AG04450 (cell line): ENCODE results near the gene AMIGO1. TPM values are rescaled to one million over a fixed set of nuclear protein-coding genes. Genes with fewer than 3 reads are reported as not detected.

Experiments
- CTCF ChIA-PET: fragments of 300-600, 350-600 bp; formaldehyde crosslinking; extraction: SDS; loops from one replicate; lab custom pipeline; 2022; ENCODE audit warnings: antibody characterized with exemption, inconsistent platforms; lab: Charles Lee
- POLR2A ChIA-PET: fragments of 350-600 bp; formaldehyde crosslinking; extraction: SDS; loops from one replicate; lab custom pipeline; 2021; ENCODE audit warnings: antibody characterized with exemption, inconsistent platforms; lab: Yijun Ruan, JAX
- DNase-seq: peaks from one replicate; pipeline ENCODE4 v3.0.0-alpha.2; 2011; ENCODE audit warnings: low read depth, low spot score
- H3K27ac ChIP-seq: one replicate; pipeline ENCODE4 v1.5.1; 2012; ENCODE audit warnings: low read depth, low read length, control low read depth
- H3K27me3 ChIP-seq: one replicate; pipeline ENCODE4 v1.6.0; 2012; ENCODE audit warnings: low read length; ENCODE audit not compliant: control insufficient read depth, insufficient read depth
- H3K4me3 ChIP-seq: 2 replicates; pipeline ENCODE4 v1.5.1; 2011; ENCODE audit warnings: mild to moderate bottlenecking, low read depth, low read length, control low read depth
- H3K9me3 ChIP-seq: 2 replicates; pipeline ENCODE4 v1.5.1; 2012; ENCODE audit warnings: low read length; ENCODE audit not compliant: control insufficient read depth, insufficient read depth
- polyA plus RNA-seq: library from polyadenylated mRNA; depleted of rRNA; stranded (reverse); fragments of >200 nt; gene quantifications from 2 replicates; pipeline ENCODE4 v1.2.3, GENCODE V29; 2011
- TF ChIP-seq, protein P1 (sequence below): IDR thresholded peaks from 2 replicates; pipeline ENCODE4 v1.5.1; 2011; ENCODE audit warnings: low read depth, low read length, control low read depth, inconsistent platforms

The AMIGO1 gene
- polyA plus RNA-seq, 1 experiment = 1.5 TPM

DNA sequence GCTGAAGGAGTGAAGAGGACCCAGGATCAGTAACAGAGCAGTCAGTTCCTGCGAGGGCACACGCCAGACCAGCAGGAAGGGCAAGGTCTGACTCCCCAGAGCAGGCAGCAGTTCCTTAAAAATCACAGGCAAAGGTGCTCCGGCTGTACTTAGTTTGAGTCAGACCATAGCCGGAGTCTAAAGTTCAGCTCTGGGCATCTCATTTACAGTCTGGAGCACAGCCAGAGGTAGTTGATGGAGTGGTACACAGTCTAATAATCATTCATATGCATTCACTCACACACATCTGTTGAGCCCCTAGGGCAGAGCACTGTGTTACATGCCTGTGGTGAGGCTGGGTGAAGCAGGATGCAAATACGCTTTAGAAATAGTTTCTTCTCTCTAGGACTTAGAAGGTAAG lies 7.3 kb upstream of the AMIGO1 start:
- ChIA-PET CTCF (interaction anchor here (1.0 to 37.0 kb wide), 5 partner anchors 17 to 123 kb away, joined by 3 to 1351 read pairs (median 9); partner anchors contain the start of genes CYB561D1 and GPR61), POLR2A (interaction anchor here (0.7 kb wide), 1 partner anchor 57 kb away, joined by 3 read pairs; no protein-coding TSS in a partner anchor)
- Histone ChIP-seq H3K9me3 (no peaks in the 10 kb centered on the region), H3K27me3 (peaks cover 19% of the 10 kb centered on the region), H3K27ac (no peak overlapping the region), H3K4me3 (no peak overlapping the region)
- TF ChIP-seq, protein P1, sequence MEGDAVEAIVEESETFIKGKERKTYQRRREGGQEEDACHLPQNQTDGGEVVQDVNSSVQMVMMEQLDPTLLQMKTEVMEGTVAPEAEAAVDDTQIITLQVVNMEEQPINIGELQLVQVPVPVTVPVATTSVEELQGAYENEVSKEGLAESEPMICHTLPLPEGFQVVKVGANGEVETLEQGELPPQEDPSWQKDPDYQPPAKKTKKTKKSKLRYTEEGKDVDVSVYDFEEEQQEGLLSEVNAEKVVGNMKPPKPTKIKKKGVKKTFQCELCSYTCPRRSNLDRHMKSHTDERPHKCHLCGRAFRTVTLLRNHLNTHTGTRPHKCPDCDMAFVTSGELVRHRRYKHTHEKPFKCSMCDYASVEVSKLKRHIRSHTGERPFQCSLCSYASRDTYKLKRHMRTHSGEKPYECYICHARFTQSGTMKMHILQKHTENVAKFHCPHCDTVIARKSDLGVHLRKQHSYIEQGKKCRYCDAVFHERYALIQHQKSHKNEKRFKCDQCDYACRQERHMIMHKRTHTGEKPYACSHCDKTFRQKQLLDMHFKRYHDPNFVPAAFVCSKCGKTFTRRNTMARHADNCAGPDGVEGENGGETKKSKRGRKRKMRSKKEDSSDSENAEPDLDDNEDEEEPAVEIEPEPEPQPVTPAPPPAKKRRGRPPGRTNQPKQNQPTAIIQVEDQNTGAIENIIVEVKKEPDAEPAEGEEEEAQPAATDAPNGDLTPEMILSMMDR = no peak
- no peak for DNase-seq

GRCh38 chr1:109514846-109515245 lies 5.3 kb upstream of the AMIGO1 start:
- H3K27me3 ChIP-seq = peaks cover 13% of the 10 kb centered on the region
- no peak for DNase-seq
- ChIA-PET CTCF (interaction anchor here (0.7 to 37.0 kb wide), 6 partner anchors 16 to 223 kb away, joined by 4 to 1351 read pairs (median 12); partner anchors contain the start of genes CYB561D1 and GPR61), POLR2A (no interaction called here)
- H3K27ac ChIP-seq = no peak overlapping the region
- TF ChIP-seq, protein P1 = no peak
- no peak overlapping the region for H3K4me3 ChIP-seq
- H3K9me3 ChIP-seq = no peaks in the 10 kb centered on the region

- Histone ChIP-seq H3K9me3 (no peaks in the 10 kb centered on the region; the same call in 1 of the 2 replicates), H3K27ac (no peak overlapping the region), H3K4me3 (no peak overlapping the region), H3K27me3 (peaks cover 13% of the 10 kb centered on the region)
- TF ChIP-seq, protein P1 = no peak
- DNase-seq = no peak
- CTCF ChIA-PET = interaction anchor here (1.1 to 37.0 kb wide), 6 partner anchors 11 to 33 kb away, joined by 4 to 1351 read pairs (median 8); partner anchors contain the start of genes CYB561D1 and GPR61
- POLR2A ChIA-PET = no interaction called here
These were observed 3.7 kb upstream of the AMIGO1 start for GRCh38 chr1:109513110-109513710.

- H3K9me3 ChIP-seq = no peaks in the 10 kb centered on the region; the same call in 1 of the 2 replicates
- POLR2A ChIA-PET = interaction anchor here (0.5 to 1.4 kb wide), 2 partner anchors 24 to 130 kb away, joined by 4 read pairs; no protein-coding TSS in a partner anchor
- CTCF ChIA-PET = interaction anchor here (1.8 to 37.0 kb wide), 5 partner anchors 11 to 132 kb away, joined by 5 to 1351 read pairs (median 10); partner anchors contain the start of genes CYB561D1 and GPR61
- H3K27ac ChIP-seq = no peak overlapping the region
- no peak for DNase-seq
- H3K4me3 ChIP-seq = peak overlapping the region; percentile 72
- TF ChIP-seq, protein P1 = no peak
- peaks cover 7% of the 10 kb centered on the region for H3K27me3 ChIP-seq
These were observed 703 bp downstream of the AMIGO1 start for GRCh38 chr1:109508873-109509175.
